GM19035 (cell line): ENCODE results near the gene E2F2.

Experiments used
- ATAC-seq: cut with Tn5 transposase; IDR thresholded peaks from one replicate; pipeline ENCODE4 v1.9.1; 2021; ENCODE audit not compliant: unreplicated experiment

Gene E2F2

GRCh38 chr1:23530747-23531561 is at the start of gene E2F2:
Gene E2F2, minus strand, starts transcription at chr1:23531233. Its CDS starts 440 bp downstream, at chr1:23530793.
- peak; percentile 55 for ATAC-seq

DNA sequence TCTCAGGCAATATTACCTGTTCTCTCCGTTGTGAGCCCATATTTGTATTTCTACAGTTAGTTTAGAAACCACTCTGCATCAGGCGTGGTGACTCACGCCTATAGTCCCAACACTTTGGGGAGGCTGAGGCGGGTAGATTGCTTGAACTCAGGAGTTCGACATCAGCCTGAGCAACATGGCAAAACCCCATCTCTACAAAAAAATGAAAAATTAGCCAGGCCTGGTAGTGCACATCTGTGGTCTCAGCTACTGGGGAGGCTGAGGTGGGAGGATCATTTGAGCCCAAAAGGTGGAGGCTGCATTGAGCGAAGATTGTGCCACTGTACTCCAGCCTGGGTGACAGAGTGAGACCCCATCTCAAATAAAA is 47.9 kb upstream of the E2F2 start:
- ATAC-seq = no peak

DNA sequence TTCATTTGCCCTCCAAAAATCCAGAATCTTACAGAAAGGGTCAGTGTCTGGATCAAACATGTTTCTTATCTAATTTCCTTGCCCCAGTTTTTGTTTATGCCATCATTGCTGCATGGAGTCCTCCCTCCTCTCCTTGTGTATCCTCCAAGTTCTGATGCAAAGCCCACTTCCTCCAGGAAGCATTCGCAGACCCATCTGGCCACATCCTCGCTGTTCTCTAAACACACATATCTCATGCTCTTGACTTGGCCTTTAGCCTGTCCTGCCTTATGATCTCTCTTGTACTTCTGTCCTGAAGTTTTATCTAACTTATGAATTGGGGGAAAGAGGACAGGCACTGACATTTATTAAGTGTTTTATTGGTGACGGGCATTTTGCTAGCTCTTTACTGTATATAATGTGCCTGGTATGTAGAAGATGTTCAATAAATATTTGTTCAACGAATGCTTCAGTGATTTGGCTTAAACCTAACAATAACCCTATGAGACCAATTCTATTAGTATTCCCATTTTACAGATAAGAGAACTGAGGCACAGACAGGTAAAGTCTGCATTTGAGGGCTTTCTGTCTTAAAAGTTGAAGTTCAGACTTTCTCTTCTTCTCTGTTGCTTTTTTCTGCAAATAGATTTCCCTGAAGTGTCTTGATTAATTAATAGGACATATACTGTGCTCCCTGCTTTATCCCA is 47.4 kb upstream of the E2F2 start:
- no peak for ATAC-seq

- ATAC-seq = peak; percentile 88
These were observed 46.3 kb upstream of the E2F2 start for GRCh38 chr1:23577056-23578004.

GRCh38 chr1:23576338-23577055 is 45.5 kb upstream of the E2F2 start:
- no peak for ATAC-seq

GRCh38 chr1:23575226-23575810 is 44.3 kb upstream of the E2F2 start:
- no peak for ATAC-seq

- ATAC-seq = no peak
These were observed 43.3 kb upstream of the E2F2 start for GRCh38 chr1:23574265-23574754.

DNA sequence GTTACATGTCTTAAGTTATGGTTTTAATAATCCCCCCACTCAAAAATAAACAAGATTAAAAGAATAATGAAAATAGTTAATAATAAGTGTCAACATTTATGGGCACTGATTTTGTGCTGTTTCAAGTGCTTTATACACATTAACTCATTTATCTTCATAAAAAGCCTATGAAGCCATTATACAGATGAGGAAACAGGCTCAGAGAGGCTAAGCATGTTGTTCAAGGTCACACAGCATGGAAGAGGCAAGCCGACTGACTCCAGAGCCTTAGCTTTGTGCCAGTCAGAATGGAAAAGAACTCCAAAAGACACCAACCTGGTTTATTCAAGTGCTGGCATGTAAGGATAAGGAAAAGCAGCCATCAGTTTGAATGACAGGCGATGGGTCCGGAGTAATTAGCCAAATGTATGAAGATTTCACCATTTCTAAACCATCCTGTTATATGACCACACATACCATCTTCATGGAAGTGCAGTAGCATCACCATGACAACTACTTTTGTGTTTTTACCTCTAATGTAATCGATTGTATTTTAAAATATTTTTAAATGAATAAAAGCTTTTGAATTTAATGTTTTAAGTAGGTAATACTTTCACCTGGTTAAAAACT is 42.6 kb upstream of the E2F2 start:
- no peak for ATAC-seq

DNA sequence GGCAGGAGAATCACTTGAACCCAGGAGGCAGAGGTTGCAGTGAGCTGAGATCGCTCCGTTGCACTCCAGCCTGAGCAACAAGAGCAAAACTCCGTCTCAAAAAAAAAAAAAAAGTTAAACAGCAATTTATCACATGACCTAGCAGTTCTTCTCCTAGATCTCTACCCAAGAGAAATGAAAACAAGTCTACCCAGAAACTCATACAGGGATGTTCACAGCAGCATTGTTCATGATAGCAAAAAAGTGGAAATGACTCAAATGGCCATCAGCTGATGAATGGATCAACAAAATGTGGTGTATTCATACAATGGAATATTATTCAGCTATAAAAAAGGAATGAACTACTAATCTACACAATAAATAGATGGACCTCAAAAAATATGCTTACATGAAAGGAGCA is 40.4 kb upstream of the E2F2 start:
- ATAC-seq = no peak

GRCh38 chr1:23570001-23570691 is 39.1 kb upstream of the E2F2 start:
- no peak for ATAC-seq

- ATAC-seq = no peak
These were observed 37.8 kb upstream of the E2F2 start for GRCh38 chr1:23568608-23569383.

GRCh38 chr1:23567996-23568607 is 37.1 kb upstream of the E2F2 start:
- no peak for ATAC-seq

DNA sequence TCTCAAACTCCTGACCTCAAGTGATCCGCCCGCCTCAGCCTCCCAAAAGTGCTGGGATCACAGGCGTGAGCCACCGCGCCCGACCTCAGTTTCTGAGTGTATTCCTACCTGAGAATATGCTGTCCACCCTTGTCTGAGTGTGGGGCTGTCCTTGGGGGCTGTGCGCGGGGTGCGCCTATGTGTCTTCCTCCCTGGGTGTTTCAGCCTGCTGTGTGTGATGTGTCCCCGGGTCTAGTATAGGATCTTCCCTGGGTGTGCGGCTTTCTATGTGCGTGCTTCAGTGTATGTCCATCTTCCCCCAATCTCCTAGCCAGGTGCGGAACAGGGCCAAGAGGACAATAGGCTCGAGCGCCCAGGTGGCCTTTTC is 36.6 kb upstream of the E2F2 start:
- no peak for ATAC-seq

DNA sequence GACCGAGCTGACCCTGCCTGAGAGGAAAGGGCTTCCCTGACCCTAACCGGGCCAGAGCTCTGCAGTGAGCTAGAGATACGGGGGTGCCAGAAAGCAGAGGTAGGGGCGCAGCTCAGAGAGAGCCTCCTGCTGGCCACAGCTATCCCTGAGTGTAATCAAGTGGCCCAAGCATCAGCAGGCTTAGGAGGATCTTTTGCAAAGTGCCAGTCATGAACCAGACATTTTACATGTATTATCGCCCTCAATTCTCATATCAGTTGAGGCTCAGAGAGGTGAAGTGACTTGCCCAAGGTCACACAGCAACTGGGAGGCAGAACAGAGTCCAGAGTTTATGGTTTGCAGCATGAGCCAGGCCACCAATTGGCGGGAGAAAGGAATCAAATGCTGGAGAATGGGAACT is 35.3 kb upstream of the E2F2 start:
- ATAC-seq = no peak

- no peak for ATAC-seq
These were observed 34.7 kb upstream of the E2F2 start for GRCh38 chr1:23565776-23566175.

DNA sequence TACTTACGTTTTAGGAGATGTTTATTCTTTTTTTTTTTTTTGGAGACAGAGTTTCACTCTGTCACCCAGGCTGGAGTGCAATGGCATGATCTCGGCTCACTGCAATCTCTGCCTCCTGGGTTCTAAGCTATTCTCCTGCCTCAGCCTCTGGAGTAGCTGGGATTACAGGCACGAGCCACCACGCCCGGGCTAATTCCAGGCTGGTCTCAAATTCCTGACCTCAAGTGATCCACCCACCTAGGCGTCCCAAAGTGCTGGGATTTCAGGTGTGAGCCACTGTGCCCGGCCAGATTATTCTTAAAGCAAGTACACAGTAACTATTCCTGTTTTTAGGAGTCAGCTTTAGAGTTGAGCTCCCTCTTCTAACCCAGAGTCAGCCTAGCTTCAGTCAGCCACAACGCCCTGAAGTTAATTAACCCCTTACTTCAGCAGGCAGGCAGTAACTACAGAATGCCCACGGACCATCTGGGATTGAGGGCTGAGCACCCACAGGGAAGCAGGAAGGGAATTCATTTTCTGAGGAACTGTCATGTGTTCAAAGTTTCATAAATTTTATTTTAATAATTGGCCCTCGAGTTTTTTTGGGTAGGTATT is 33.6 kb upstream of the E2F2 start:
- no peak for ATAC-seq

DNA sequence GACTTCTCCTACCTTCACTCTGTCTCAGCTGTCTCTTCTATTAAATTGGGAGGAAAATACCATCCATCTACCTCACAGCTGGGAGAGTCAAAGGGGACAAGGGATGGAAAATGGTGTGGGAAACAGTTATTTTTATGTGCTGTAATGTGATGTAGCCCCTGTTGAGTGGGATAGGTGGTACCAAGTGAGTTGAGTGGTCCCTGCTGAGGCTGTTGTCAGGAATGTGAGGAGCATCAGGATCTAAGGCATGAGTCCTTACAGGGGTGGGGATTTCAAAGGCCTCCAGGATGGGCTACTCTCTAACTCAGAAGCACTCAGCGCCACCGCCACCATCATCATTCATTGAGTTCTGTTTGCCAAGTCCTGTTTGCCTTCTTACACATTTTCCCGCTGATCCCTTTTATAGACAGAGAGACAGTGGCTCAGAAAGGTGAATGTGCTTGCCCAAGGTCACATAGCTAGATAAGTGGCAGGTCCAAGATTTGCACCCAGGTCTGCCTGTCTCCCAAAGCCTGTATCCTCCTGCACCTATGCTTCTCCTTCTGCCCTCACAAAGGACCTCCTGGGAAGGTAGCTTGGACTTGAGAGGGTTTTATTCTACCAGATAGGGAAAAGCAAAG is 32.8 kb upstream of the E2F2 start:
- ATAC-seq = no peak
